ENCODE results near the gene SIN3B. TPM values are rescaled to one million over a fixed set of nuclear protein-coding genes. Genes with fewer than 3 reads are reported as not detected.

The SIN3B gene
- total and polyA plus RNA-seq, 9 of the 15 experiments (the other 6 are each of a cell fraction or from before 2014, with no cell fraction given) = 0.51 to 34.2 (median 14.3) TPM

- TF ChIP-seq ZNF146 (CRISPR knock-in tag; IDR thresholded peaks at IDR 0.05; ENCODE audit: unreplicated experiment) (no peak), SP2 (IDR thresholded peaks at IDR 0.05; ENCODE audit: extremely low read depth, low read depth, low read length, poor library complexity, severe bottlenecking) (no peak), FOXA3 (CRISPR knock-in tag; conservative IDR thresholded peaks at IDR 0.05 in 1 of 2, IDR thresholded peaks at IDR 0.05 in 1 of 2) (no peak), ZNF347 (CRISPR knock-in tag; IDR thresholded peaks at IDR 0.05; ENCODE audit: low read depth) (0 out of 2 replicates have a peak, but pooled peaks have one; percentile 48), ETV6 (IDR thresholded peaks at IDR 0.05; ENCODE audit: borderline replicate concordance in 1 of 2, low read depth in 2 of 2, low read length in 1 of 2) (no peak), ETV6 (CRISPR knock-in tag; IDR thresholded peaks at IDR 0.05; ENCODE audit: borderline replicate concordance) (no peak), CHAMP1 (IDR thresholded peaks at IDR 0.05) (no peak), RNF2 (IDR thresholded peaks at IDR 0.05) (no peak), TRIM28 (IDR thresholded peaks at IDR 0.05) (no peak), ZNF507 (tag; conservative IDR thresholded peaks at IDR 0.05) (no peak), RUNX1 (IDR thresholded peaks at IDR 0.05; ENCODE audit: low read depth) (no peak), GATAD2A (IDR thresholded peaks at IDR 0.05) (no peak), SRSF3 (IDR thresholded peaks at IDR 0.05; ENCODE audit: insufficient read depth, low read length) (no peak)
- TF ChIP-seq, protein P1, sequence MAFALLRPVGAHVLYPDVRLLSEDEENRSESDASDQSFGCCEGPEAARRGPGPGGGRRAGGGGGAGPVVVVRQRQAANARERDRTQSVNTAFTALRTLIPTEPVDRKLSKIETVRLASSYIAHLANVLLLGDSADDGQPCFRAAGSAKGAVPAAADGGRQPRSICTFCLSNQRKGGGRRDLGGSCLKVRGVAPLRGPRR (CRISPR knock-in tag; IDR thresholded peaks at IDR 0.05) = no peak
- TF ChIP-seq, protein P2, sequence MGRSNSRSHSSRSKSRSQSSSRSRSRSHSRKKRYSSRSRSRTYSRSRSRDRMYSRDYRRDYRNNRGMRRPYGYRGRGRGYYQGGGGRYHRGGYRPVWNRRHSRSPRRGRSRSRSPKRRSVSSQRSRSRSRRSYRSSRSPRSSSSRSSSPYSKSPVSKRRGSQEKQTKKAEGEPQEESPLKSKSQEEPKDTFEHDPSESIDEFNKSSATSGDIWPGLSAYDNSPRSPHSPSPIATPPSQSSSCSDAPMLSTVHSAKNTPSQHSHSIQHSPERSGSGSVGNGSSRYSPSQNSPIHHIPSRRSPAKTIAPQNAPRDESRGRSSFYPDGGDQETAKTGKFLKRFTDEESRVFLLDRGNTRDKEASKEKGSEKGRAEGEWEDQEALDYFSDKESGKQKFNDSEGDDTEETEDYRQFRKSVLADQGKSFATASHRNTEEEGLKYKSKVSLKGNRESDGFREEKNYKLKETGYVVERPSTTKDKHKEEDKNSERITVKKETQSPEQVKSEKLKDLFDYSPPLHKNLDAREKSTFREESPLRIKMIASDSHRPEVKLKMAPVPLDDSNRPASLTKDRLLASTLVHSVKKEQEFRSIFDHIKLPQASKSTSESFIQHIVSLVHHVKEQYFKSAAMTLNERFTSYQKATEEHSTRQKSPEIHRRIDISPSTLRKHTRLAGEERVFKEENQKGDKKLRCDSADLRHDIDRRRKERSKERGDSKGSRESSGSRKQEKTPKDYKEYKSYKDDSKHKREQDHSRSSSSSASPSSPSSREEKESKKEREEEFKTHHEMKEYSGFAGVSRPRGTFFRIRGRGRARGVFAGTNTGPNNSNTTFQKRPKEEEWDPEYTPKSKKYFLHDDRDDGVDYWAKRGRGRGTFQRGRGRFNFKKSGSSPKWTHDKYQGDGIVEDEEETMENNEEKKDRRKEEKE (IDR thresholded peaks at IDR 0.05; ENCODE audit: borderline replicate concordance in 1 of 2, control insufficient read depth in 1 of 2, low read depth in 2 of 2, low read length in 1 of 2) = no peak
- TF ChIP-seq, protein P3, sequence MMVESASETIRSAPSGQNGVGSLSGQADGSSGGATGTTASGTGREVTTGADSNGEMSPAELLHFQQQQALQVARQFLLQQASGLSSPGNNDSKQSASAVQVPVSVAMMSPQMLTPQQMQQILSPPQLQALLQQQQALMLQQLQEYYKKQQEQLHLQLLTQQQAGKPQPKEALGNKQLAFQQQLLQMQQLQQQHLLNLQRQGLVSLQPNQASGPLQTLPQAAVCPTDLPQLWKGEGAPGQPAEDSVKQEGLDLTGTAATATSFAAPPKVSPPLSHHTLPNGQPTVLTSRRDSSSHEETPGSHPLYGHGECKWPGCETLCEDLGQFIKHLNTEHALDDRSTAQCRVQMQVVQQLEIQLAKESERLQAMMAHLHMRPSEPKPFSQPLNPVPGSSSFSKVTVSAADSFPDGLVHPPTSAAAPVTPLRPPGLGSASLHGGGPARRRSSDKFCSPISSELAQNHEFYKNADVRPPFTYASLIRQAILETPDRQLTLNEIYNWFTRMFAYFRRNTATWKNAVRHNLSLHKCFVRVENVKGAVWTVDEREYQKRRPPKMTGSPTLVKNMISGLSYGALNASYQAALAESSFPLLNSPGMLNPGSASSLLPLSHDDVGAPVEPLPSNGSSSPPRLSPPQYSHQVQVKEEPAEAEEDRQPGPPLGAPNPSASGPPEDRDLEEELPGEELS (CRISPR knock-in tag; IDR thresholded peaks at IDR 0.05; ENCODE audit: borderline replicate concordance) = no peak
- TF ChIP-seq, protein P4, sequence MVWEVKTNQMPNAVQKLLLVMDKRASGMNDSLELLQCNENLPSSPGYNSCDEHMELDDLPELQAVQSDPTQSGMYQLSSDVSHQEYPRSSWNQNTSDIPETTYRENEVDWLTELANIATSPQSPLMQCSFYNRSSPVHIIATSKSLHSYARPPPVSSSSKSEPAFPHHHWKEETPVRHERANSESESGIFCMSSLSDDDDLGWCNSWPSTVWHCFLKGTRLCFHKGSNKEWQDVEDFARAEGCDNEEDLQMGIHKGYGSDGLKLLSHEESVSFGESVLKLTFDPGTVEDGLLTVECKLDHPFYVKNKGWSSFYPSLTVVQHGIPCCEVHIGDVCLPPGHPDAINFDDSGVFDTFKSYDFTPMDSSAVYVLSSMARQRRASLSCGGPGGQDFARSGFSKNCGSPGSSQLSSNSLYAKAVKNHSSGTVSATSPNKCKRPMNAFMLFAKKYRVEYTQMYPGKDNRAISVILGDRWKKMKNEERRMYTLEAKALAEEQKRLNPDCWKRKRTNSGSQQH (CRISPR knock-in tag; IDR thresholded peaks at IDR 0.05) = 0 out of 2 replicates have a peak, but pooled peaks have one; percentile 11
Measured at GRCh38 chr19:16892868-16893685, 63.9 kb downstream of the SIN3B start (continued).
